ENCODE measurements around the gene SLC17A7. TPM values are rescaled to one million over a fixed set of nuclear protein-coding genes. Genes with fewer than 3 reads are reported as not detected.

Gene SLC17A7
- total RNA-seq, 2 experiments from 2014 or later: 0.07 to 0.14 TPM

- ATAC-seq (no peak), DNase-seq (no peak)
- no peaks in the 10 kb centered on the region for H3K36me3 Mint-ChIP-seq (ENCODE audit: low read depth)
- H3K4me1 Mint-ChIP-seq: peaks cover 18% of the 10 kb centered on the region
- ChIA-PET POLR2A (no interaction called here), CTCF (interaction anchor here (0.9 to 1.1 kb wide), 2 partner anchors 10 to 35 kb away, joined by 3 to 5 read pairs; partner anchors contain the start of gene PIH1D1)
- H3K27me3 Mint-ChIP-seq: peaks cover 29% of the 10 kb centered on the region
- H3K27ac Mint-ChIP-seq: no peak overlapping the region
- no peak overlapping the region for H3K4me3 Mint-ChIP-seq
- no peaks in the 10 kb centered on the region for H3K9me3 Mint-ChIP-seq (ENCODE audit: low read depth)
- intact Hi-C loops (cut with DNase I, micrococcal nuclease): no loop called here
Measured at GRCh38 chr19:49417088-49417487, 24.2 kb downstream of the SLC17A7 start.

DNA sequence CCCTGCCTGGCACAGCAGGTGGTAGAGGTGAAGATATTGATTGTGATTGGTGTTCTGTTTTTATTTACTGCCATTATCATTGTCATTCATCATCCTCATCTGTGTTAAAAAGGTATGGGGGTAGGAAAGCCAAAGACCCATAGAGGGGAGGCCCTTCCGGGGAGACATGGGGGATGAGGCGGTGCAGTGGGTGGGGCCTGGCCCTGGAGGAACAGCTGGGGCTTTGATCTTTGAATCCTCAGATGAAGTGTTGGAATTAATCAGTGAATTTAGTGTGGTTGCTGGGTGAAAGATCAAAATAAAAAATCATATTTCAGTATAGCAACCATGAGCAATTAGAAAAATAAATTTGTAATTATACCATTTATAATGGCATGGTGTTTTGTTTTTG, 25.5 kb downstream of the SLC17A7 start:
- Mint-ChIP-seq H3K4me3 (no peak overlapping the region), H3K27me3 (peaks cover 16% of the 10 kb centered on the region), H3K9me3 (ENCODE audit: low read depth) (no peaks in the 10 kb centered on the region), H3K36me3 (ENCODE audit: low read depth) (no peaks in the 10 kb centered on the region), H3K4me1 (peaks cover 21% of the 10 kb centered on the region), H3K27ac (no peak overlapping the region)
- ATAC-seq (no peak), DNase-seq (no peak)
- CTCF ChIA-PET: interaction anchor here (1.0 kb wide), 1 partner anchor 8 kb away, joined by 3 read pairs; no protein-coding TSS in a partner anchor
- POLR2A ChIA-PET: no interaction called here
- intact Hi-C loops (cut with DNase I, micrococcal nuclease): no loop called here

GRCh38 chr19:49415102-49415809, 26.1 kb downstream of the SLC17A7 start:
- no peaks in the 10 kb centered on the region for H3K9me3 Mint-ChIP-seq (ENCODE audit: low read depth)
- intact Hi-C loops (cut with DNase I, micrococcal nuclease): no loop called here
- no peak for DNase-seq
- ATAC-seq: no peak
- H3K27me3 Mint-ChIP-seq: peaks cover 11% of the 10 kb centered on the region
- peaks cover 19% of the 10 kb centered on the region for H3K4me1 Mint-ChIP-seq
- ChIA-PET CTCF (interaction anchor here (1.0 kb wide), 1 partner anchor 9 kb away, joined by 3 read pairs; no protein-coding TSS in a partner anchor), POLR2A (no interaction called here)
- H3K27ac Mint-ChIP-seq: no peak overlapping the region
- H3K4me3 Mint-ChIP-seq: no peak overlapping the region
- H3K36me3 Mint-ChIP-seq (ENCODE audit: low read depth): no peaks in the 10 kb centered on the region

DNA sequence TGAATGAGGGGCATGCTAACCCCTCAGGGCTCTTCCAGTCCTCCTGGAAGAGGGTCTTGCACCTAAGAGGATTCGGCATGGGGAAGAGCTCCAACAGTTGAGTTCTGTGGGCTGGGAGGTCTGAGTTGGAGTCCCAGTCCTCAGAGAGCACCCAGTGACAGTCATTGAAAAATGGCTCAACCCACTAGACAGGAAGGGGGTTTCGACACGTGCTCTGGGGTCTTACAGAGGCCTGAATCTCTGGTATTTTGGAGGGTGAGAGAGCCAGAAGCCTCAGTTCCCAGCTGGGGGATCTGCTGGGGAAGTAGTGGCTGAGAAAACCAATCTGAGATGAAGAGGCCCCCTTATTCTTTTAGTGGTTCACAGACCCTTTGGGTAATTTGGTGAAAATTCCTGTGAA, 27.1 kb downstream of the SLC17A7 start:
- Mint-ChIP-seq H3K4me1 (peaks cover 29% of the 10 kb centered on the region), H3K9me3 (ENCODE audit: low read depth) (no peaks in the 10 kb centered on the region), H3K36me3 (ENCODE audit: low read depth) (no peaks in the 10 kb centered on the region), H3K27ac (no peak overlapping the region), H3K27me3 (peaks cover 2% of the 10 kb centered on the region), H3K4me3 (no peak overlapping the region)
- CTCF ChIA-PET: interaction anchor here (0.7 to 2.0 kb wide), 2 partner anchors 11 to 96 kb away, joined by 3 to 7 read pairs; partner anchors contain the start of gene GFY
- POLR2A ChIA-PET: interaction anchor here (0.7 kb wide), 1 partner anchor 51 kb away, joined by 4 read pairs; no protein-coding TSS in a partner anchor
- no peak for ATAC-seq
- no peak for DNase-seq
- intact Hi-C loops (cut with DNase I, micrococcal nuclease): no loop called here

DNA sequence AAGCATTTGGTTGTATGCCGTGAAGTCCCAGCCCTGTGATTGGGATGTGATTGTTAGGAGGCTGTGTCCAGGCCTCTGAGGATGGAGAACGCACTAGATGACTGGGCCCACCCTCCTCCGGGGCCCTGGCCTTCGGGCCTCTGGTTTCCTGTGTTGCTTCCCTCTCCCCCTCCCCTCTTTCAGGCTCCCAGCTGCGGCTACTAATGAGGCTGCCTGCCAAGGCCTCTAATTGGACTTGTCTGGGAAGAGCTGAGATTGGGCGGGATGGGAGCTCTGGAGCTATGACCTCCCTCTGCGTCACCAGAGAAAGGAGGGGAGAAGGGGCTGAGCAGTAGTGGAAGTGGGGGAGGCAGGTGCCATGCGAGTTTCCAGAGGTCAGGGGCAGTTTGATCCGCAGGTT, 28.0 kb downstream of the SLC17A7 start:
- Mint-ChIP-seq H3K9me3 (ENCODE audit: low read depth) (no peaks in the 10 kb centered on the region), H3K4me1 (peaks cover 38% of the 10 kb centered on the region), H3K27ac (no peak overlapping the region), H3K27me3 (no peaks in the 10 kb centered on the region), H3K36me3 (ENCODE audit: low read depth) (no peaks in the 10 kb centered on the region), H3K4me3 (no peak overlapping the region)
- no peak for DNase-seq
- intact Hi-C loops (cut with DNase I, micrococcal nuclease): no loop called here
- ATAC-seq: no peak
- POLR2A ChIA-PET: no interaction called here
- CTCF ChIA-PET: interaction anchor here (1.2 to 2.0 kb wide), 2 partner anchors 12 to 17 kb away, joined by 3 to 7 read pairs; partner anchors contain the start of gene GFY

DNA sequence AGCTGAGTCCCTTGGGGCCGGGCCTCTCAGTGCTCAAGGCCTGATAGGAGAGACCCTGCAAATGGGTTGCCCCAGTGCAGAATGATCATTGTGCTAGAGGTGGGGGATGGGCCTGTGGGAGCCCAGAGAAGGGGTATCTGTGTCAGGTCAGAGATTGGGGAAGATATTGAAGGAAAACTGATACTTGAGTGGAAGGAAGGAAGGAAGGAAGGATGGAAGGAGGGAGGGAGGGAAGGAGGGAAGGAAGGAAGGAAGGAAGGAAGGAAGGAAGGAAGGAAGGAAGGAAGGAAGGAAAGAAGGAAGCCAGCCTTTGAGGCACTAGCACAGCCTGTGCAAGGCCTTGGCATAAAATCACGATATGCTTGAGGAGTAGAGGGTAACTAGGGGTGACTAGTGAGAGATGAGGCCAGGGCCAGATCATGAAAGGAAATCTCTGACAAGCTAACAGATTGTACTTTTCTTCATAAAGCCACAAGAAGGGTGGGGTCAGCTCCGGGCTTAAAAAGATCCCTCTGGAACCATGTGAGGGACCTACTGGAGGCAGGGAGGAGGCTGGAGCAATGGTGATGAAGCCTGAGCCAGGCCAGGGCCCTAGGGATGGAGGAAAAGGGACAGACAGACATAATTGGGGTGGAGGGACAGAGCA, 29.5 kb downstream of the SLC17A7 start:
- peak overlapping the region; percentile 0 for H3K27ac Mint-ChIP-seq
- DNase-seq (no peak), ATAC-seq (no peak)
- CTCF ChIA-PET: interaction anchor here (0.9 kb wide), 1 partner anchor 9 kb away, joined by 3 read pairs; no protein-coding TSS in a partner anchor
- no peaks in the 10 kb centered on the region for H3K27me3 Mint-ChIP-seq
- no peaks in the 10 kb centered on the region for H3K9me3 Mint-ChIP-seq (ENCODE audit: low read depth)
- H3K4me3 Mint-ChIP-seq: no peak overlapping the region
- H3K4me1 Mint-ChIP-seq: peaks cover 52% of the 10 kb centered on the region
- POLR2A ChIA-PET: no interaction called here
- no peaks in the 10 kb centered on the region for H3K36me3 Mint-ChIP-seq (ENCODE audit: low read depth)
- intact Hi-C loops (cut with DNase I, micrococcal nuclease): no loop called here

DNA sequence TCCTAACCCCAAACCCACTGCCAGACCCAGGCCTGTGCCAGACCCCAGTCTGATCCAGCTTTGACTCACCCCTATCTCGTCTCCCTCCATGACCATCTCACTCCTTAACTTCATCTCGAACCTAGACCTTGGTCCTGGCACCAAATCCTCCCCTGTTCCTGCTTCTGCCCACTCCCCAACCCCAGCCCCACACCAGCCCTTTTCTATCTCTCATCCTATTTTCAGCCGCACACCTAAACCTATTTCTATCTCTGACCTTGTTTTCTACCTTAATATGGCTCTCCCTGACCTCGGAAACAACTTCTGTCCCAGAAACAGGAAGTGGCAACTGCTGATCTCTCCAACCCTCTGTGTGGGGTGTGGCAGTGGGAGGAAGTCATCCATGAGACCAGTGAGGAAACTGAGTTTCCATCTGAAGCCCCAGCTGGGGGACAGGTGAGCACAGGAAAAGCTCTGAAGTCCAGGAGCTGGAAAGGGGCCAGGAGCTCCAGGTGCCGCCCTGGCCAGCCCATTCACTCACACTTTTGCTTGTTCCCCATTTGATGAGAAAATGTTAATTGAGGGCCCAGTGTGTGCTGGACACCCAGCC, 31.8 kb downstream of the SLC17A7 start:
- ATAC-seq (peak; percentile 60), DNase-seq (no peak)
- Mint-ChIP-seq H3K27me3 (no peaks in the 10 kb centered on the region), H3K4me1 (peaks cover 60% of the 10 kb centered on the region), H3K36me3 (ENCODE audit: low read depth) (no peaks in the 10 kb centered on the region), H3K27ac (peak overlapping the region; percentile 83), H3K4me3 (peak overlapping the region; percentile 17), H3K9me3 (ENCODE audit: low read depth) (no peaks in the 10 kb centered on the region)
- ChIA-PET CTCF (interaction anchor here (0.5 to 3.2 kb wide), 10 partner anchors 10 to 642 kb away, joined by 3 to 12 read pairs (median 4); partner anchors contain the start of gene GFY), POLR2A (interaction anchor here (0.5 to 0.6 kb wide), 2 partner anchors 29 to 1003 kb away, joined by 3 read pairs; no protein-coding TSS in a partner anchor)
- intact Hi-C loops (cut with DNase I, micrococcal nuclease): loop anchor here in 1 of 2 experiments (2.0 to 5.0 kb wide), 2 partner anchors 13 to 33 kb away; partner anchors contain the start of genes PTH2 and SLC17A7

DNA sequence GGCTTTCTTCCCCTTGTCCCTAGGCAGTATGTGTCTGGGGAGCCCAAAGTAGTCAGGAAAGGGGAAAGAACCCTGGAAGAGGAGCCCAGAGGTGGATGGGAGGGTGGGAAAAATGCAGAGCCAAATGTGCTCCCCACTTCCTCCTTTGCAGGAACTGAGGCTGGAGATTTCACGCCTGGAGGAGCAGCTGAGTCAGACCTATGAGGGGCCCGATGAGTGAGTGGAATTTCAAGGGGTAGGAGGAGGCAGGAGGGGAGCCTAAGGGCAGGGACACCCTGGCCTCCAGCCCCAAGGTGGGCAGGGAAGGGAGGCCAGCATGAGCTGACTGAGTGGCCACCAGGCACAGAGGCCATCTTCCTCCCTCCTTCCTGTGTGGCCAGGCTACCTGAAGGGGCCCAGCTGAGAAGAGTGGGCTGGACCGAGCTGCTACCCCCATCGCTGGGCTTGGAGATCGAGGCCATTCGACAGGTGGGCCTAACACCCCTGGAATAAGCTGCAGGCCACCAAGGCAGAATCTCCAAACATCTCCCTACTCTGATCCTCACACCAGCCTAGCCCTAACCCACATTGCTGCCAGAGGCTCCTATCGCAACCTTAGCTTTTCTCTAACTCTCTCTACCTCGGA, 32.4 kb downstream of the SLC17A7 start:
- H3K36me3 Mint-ChIP-seq (ENCODE audit: low read depth): no peaks in the 10 kb centered on the region
- intact Hi-C loops (cut with DNase I, micrococcal nuclease): loop anchor here in 1 of 2 experiments (2.0 to 5.0 kb wide), 2 partner anchors 14 to 33 kb away; partner anchors contain the start of genes PTH2 and SLC17A7
- peak overlapping the region; percentile 83 for H3K27ac Mint-ChIP-seq
- H3K4me1 Mint-ChIP-seq: peaks cover 60% of the 10 kb centered on the region
- ATAC-seq (peak; percentile 20), DNase-seq (no peak)
- no peaks in the 10 kb centered on the region for H3K9me3 Mint-ChIP-seq (ENCODE audit: low read depth)
- no peaks in the 10 kb centered on the region for H3K27me3 Mint-ChIP-seq
- ChIA-PET CTCF (interaction anchor here (0.5 to 3.2 kb wide), 11 partner anchors 10 to 642 kb away, joined by 3 to 12 read pairs (median 4); partner anchors contain the start of gene GFY), POLR2A (interaction anchor here (0.5 to 0.6 kb wide), 2 partner anchors 28 to 1002 kb away, joined by 3 read pairs; no protein-coding TSS in a partner anchor)
- H3K4me3 Mint-ChIP-seq: peak overlapping the region; percentile 17

DNA sequence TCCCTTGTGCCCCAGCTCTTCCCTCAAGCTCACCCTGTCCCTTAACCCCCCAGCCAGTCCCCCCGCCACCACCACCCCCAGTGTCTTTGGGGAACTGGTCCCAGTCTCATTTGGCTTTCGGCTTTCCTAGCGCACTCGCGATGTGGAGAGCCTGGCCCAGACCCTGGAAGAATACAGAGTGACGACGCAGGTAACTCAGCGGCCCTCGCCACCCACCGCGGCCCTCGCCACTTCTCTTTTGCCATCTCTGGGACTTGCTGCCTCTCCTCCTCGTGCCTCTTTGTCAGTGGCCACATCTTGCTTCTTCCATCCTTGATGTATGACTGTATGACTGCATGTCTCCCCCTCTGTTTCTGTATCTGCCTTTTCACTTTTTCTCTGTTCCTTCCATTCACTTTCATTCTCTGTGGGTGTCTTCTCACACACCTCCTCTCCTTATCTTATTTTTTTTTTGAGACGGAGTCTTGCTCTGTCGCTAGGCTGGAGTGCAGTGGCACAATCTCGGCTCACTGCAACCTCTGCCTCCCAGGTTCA, 33.8 kb downstream of the SLC17A7 start:
- CTCF ChIA-PET: interaction anchor here (0.7 to 0.9 kb wide), 3 partner anchors 11 to 114 kb away, joined by 3 read pairs; no protein-coding TSS in a partner anchor

GRCh38 chr19:49407079-49407478, 34.2 kb downstream of the SLC17A7 start:
- peaks cover 64% of the 10 kb centered on the region for H3K4me1 Mint-ChIP-seq
- CTCF ChIA-PET: interaction anchor here (0.6 to 1.4 kb wide), 6 partner anchors 9 to 1160 kb away, joined by 3 to 6 read pairs (median 3); no protein-coding TSS in a partner anchor
- ATAC-seq: no peak
- intact Hi-C loops (cut with DNase I, micrococcal nuclease): loop anchor here in 1 of 2 experiments (5.0 kb wide), 1 partner anchor 35 kb away; the partner anchor contains the start of gene SLC17A7
- DNase-seq: no peak
- no peaks in the 10 kb centered on the region for H3K9me3 Mint-ChIP-seq (ENCODE audit: low read depth)
- POLR2A ChIA-PET: no interaction called here
- H3K27me3 Mint-ChIP-seq: no peaks in the 10 kb centered on the region
- H3K4me3 Mint-ChIP-seq: no peak overlapping the region
- H3K27ac Mint-ChIP-seq: no peak overlapping the region
- no peaks in the 10 kb centered on the region for H3K36me3 Mint-ChIP-seq (ENCODE audit: low read depth)

More for the DNA sequence above, 33.8 kb downstream of the SLC17A7 start:
- Mint-ChIP-seq H3K4me1 (peaks cover 67% of the 10 kb centered on the region), H3K9me3 (ENCODE audit: low read depth) (no peaks in the 10 kb centered on the region), H3K36me3 (ENCODE audit: low read depth) (no peaks in the 10 kb centered on the region), H3K4me3 (peak overlapping the region; percentile 9), H3K27me3 (no peaks in the 10 kb centered on the region), H3K27ac (peak overlapping the region; percentile 25)
- POLR2A ChIA-PET: no interaction called here
- intact Hi-C loops (cut with DNase I, micrococcal nuclease): loop anchor here in 1 of 2 experiments (2.0 to 5.0 kb wide), 2 partner anchors 15 to 35 kb away; partner anchors contain the start of genes PTH2 and SLC17A7
- DNase-seq (no peak), ATAC-seq (peak; percentile 63)

Measured in activated CD4-positive, alpha-beta T cell treated with anti-CD3 and anti-CD28 coated beads for 36 hours (primary cell).